HL-60 (cell line): ENCODE results near the gene NACC2.

Experiments
- POLR2AphosphoS5 ChIP-seq: IDR thresholded peaks from 2 replicates; pipeline ENCODE4 v1.6.1; 2012; ENCODE audit warnings: low read depth
- SPI1 ChIP-seq: IDR thresholded peaks from 2 replicates; pipeline ENCODE4 v1.6.1; 2012; ENCODE audit warnings: low read depth, mild to moderate bottlenecking, borderline replicate concordance
- TF ChIP-seq, protein P1 (sequence below): IDR thresholded peaks from one replicate; pipeline ENCODE4 v1.5.1; 2011; ENCODE audit warnings: low read length, control low read depth, inconsistent platforms; ENCODE audit not compliant: insufficient read depth
- TF ChIP-seq, protein P2 (sequence below): IDR thresholded peaks from 2 replicates; pipeline ENCODE4 v1.6.1; 2012; ENCODE audit warnings: low read depth; ENCODE audit not compliant: insufficient replicate concordance

DNA sequence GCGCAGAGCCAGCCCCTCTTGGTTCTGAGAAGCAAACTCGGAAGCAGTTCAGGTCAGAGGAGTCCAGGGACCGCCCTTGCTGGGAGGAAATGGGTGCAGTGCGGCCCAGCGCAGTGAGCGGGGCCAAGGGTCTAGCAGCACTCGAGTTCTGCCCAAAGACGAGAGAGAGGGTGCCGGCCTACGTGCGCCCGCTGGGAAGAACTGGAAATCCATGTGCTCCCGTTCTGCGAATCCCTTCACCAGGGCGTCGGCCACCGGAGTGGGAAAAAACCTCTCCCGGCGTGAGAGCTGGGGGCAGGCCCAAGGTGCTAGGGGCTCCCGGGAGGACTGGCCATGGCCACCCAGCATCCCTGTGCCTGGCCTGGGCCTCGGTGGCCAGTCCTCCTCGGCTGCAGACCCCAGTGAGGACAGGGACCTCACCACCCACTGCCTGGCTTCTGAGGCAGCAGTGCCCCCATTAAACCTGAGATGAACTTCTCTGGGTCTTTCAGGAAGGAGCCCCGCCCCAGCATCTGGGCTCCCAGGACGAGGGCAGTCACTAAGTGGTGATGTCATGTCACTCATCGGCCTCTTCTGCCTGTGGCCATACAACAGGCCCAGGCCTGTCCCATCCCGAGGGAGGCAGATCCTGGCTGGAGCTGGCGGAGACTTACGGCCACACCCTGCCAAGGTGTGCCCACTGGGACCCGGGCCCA is 13.0 kb upstream of the NACC2 start:
- TF ChIP-seq, protein P1, sequence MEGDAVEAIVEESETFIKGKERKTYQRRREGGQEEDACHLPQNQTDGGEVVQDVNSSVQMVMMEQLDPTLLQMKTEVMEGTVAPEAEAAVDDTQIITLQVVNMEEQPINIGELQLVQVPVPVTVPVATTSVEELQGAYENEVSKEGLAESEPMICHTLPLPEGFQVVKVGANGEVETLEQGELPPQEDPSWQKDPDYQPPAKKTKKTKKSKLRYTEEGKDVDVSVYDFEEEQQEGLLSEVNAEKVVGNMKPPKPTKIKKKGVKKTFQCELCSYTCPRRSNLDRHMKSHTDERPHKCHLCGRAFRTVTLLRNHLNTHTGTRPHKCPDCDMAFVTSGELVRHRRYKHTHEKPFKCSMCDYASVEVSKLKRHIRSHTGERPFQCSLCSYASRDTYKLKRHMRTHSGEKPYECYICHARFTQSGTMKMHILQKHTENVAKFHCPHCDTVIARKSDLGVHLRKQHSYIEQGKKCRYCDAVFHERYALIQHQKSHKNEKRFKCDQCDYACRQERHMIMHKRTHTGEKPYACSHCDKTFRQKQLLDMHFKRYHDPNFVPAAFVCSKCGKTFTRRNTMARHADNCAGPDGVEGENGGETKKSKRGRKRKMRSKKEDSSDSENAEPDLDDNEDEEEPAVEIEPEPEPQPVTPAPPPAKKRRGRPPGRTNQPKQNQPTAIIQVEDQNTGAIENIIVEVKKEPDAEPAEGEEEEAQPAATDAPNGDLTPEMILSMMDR: no peak
- no peak for TF ChIP-seq POLR2AphosphoS5
- TF ChIP-seq, protein P2, sequence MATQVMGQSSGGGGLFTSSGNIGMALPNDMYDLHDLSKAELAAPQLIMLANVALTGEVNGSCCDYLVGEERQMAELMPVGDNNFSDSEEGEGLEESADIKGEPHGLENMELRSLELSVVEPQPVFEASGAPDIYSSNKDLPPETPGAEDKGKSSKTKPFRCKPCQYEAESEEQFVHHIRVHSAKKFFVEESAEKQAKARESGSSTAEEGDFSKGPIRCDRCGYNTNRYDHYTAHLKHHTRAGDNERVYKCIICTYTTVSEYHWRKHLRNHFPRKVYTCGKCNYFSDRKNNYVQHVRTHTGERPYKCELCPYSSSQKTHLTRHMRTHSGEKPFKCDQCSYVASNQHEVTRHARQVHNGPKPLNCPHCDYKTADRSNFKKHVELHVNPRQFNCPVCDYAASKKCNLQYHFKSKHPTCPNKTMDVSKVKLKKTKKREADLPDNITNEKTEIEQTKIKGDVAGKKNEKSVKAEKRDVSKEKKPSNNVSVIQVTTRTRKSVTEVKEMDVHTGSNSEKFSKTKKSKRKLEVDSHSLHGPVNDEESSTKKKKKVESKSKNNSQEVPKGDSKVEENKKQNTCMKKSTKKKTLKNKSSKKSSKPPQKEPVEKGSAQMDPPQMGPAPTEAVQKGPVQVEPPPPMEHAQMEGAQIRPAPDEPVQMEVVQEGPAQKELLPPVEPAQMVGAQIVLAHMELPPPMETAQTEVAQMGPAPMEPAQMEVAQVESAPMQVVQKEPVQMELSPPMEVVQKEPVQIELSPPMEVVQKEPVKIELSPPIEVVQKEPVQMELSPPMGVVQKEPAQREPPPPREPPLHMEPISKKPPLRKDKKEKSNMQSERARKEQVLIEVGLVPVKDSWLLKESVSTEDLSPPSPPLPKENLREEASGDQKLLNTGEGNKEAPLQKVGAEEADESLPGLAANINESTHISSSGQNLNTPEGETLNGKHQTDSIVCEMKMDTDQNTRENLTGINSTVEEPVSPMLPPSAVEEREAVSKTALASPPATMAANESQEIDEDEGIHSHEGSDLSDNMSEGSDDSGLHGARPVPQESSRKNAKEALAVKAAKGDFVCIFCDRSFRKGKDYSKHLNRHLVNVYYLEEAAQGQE: no peak
- no peak for TF ChIP-seq SPI1
